ENCODE data around the gene NEK9.

The NEK9 gene

GRCh38 chr14:75063491-75064204 is 63.2 kb downstream of the NEK9 start, which contains the start of gene ACYP1:
ACYP1 (minus strand) TSS chr14:75064024; CDS start chr14:75063553, 471 bp downstream.
- DNase-seq = peak; percentile 90

- no peak for DNase-seq
Observed at GRCh38 chr14:75063013-75063412, 63.8 kb downstream of the NEK9 start.

- DNase-seq = no peak
Observed at GRCh38 chr14:75060420-75060819, 66.4 kb downstream of the NEK9 start.

- no peak for DNase-seq
Observed at GRCh38 chr14:75059642-75060041, 67.2 kb downstream of the NEK9 start.

- DNase-seq = no peak
Observed at GRCh38 chr14:75054421-75054820, 72.4 kb downstream of the NEK9 start.

- DNase-seq = no peak
Observed at GRCh38 chr14:75053396-75054291, 73.2 kb downstream of the NEK9 start.

- DNase-seq = no peak
Observed at GRCh38 chr14:75051556-75051899, 75.3 kb downstream of the NEK9 start.

- DNase-seq = peak; percentile 77
Observed at GRCh38 chr14:75050852-75051555, 75.8 kb downstream of the NEK9 start, which contains the start of gene MLH3. MLH3 (minus strand) TSS chr14:75051467; CDS start chr14:75049655, 1,812 bp downstream.

- no peak for DNase-seq
Observed at GRCh38 chr14:75049731-75050201, 77.1 kb downstream of the NEK9 start.

GRCh38 chr14:75049136-75049535 is 77.7 kb downstream of the NEK9 start:
- no peak for DNase-seq

- no peak for DNase-seq
Observed at GRCh38 chr14:75048101-75048500, 78.7 kb downstream of the NEK9 start.

- no peak for DNase-seq
Observed at GRCh38 chr14:75047506-75047905, 79.3 kb downstream of the NEK9 start.

- DNase-seq = no peak
Observed at GRCh38 chr14:75046899-75047298, 79.9 kb downstream of the NEK9 start.

- DNase-seq = no peak
Observed at GRCh38 chr14:75046275-75046674, 80.6 kb downstream of the NEK9 start.

GRCh38 chr14:75044752-75045151 is 82.1 kb downstream of the NEK9 start:
- DNase-seq = no peak

- DNase-seq = no peak
Observed at GRCh38 chr14:75044322-75044721, 82.5 kb downstream of the NEK9 start.

- DNase-seq = no peak
Observed at GRCh38 chr14:75042035-75042434, 84.8 kb downstream of the NEK9 start.

- no peak for DNase-seq
Observed at GRCh38 chr14:75041613-75042012, 85.2 kb downstream of the NEK9 start.

- no peak for DNase-seq
Observed at GRCh38 chr14:75040959-75041358, 85.9 kb downstream of the NEK9 start.

- no peak for DNase-seq
Observed at GRCh38 chr14:75040507-75040906, 86.3 kb downstream of the NEK9 start.

GRCh38 chr14:75032939-75033338 is 93.9 kb downstream of the NEK9 start:
- no peak for DNase-seq

GRCh38 chr14:75030147-75030546 is 96.7 kb downstream of the NEK9 start:
- DNase-seq = no peak
